HG03342 (cell line): ENCODE results near the gene CPAMD8.

Source experiments
- ATAC-seq: cut with Tn5 transposase; IDR thresholded peaks from one replicate; pipeline ENCODE4 v1.9.1; 2021; ENCODE audit warnings: mild to moderate bottlenecking, moderate library complexity; ENCODE audit not compliant: unreplicated experiment

CPAMD8 gene

GRCh38 chr19:16921766-16922591 is 104.6 kb downstream of the CPAMD8 start:
- no peak for ATAC-seq

- no peak for ATAC-seq
Observed at GRCh38 chr19:16920816-16921529, 105.6 kb downstream of the CPAMD8 start.

- no peak for ATAC-seq
Observed at GRCh38 chr19:16919496-16919895, 107.1 kb downstream of the CPAMD8 start.

- no peak for ATAC-seq
Observed at GRCh38 chr19:16917401-16917800, 109.2 kb downstream of the CPAMD8 start.

GRCh38 chr19:16915734-16916133 is 110.9 kb downstream of the CPAMD8 start:
- no peak for ATAC-seq

- no peak for ATAC-seq
Observed at GRCh38 chr19:16915135-16915534, 111.5 kb downstream of the CPAMD8 start.

GRCh38 chr19:16914421-16914820 is 112.2 kb downstream of the CPAMD8 start:
- no peak for ATAC-seq

GRCh38 chr19:16912780-16913179 is 113.8 kb downstream of the CPAMD8 start:
- ATAC-seq = no peak

GRCh38 chr19:16911046-16911445 is 115.6 kb downstream of the CPAMD8 start:
- ATAC-seq = no peak

GRCh38 chr19:16908759-16909158 is 117.9 kb downstream of the CPAMD8 start:
- no peak for ATAC-seq

- ATAC-seq = no peak
Observed at GRCh38 chr19:16904599-16904998, 122.0 kb downstream of the CPAMD8 start.

- ATAC-seq = no peak
Observed at GRCh38 chr19:16903347-16903746, 123.3 kb downstream of the CPAMD8 start.

GRCh38 chr19:16902545-16902944 is 124.1 kb downstream of the CPAMD8 start:
- no peak for ATAC-seq

GRCh38 chr19:16901491-16902175 is 125.0 kb downstream of the CPAMD8 start:
- no peak for ATAC-seq

GRCh38 chr19:16899566-16900075 is 127.0 kb downstream of the CPAMD8 start:
- ATAC-seq = no peak

GRCh38 chr19:16898361-16899015 is 128.1 kb downstream of the CPAMD8 start:
- ATAC-seq = no peak

GRCh38 chr19:16897856-16898161 is 128.8 kb downstream of the CPAMD8 start:
- peak; percentile 9 for ATAC-seq

GRCh38 chr19:16897029-16897855 is 129.4 kb downstream of the CPAMD8 start:
- ATAC-seq = peak; percentile 38

GRCh38 chr19:16896146-16897028 is 130.2 kb downstream of the CPAMD8 start:
- peak; percentile 28 for ATAC-seq
